Endodermal cell (in vitro differentiated cells): ENCODE data around the gene MCEE. TPM values are rescaled to one million over a fixed set of nuclear protein-coding genes. Genes with fewer than 3 reads are reported as not detected.

Experiments used
- DNase-seq: peaks from one replicate; pipeline ENCODE4 v3.0.0-alpha.2; 2017
- H3K27ac ChIP-seq: 2 replicates; pipeline ENCODE4 v1.5.1; 2013; ENCODE audit warnings: mild to moderate bottlenecking, low read depth, low read length, moderate library complexity
- H3K27me3 ChIP-seq: 2 replicates; pipeline ENCODE4 v1.6.1; 2013; ENCODE audit warnings: mild to moderate bottlenecking, low read length, moderate library complexity; ENCODE audit not compliant: insufficient read depth, control insufficient read depth, poor library complexity, severe bottlenecking
- H3K36me3 ChIP-seq: 2 replicates; pipeline ENCODE4 v1.7.0; 2013; ENCODE audit warnings: mild to moderate bottlenecking, low read length, moderate library complexity; ENCODE audit not compliant: control insufficient read depth, insufficient read depth
- H3K4me1 ChIP-seq: one replicate; pipeline ENCODE4 v1.7.0; 2013; ENCODE audit warnings: low read length; ENCODE audit not compliant: control insufficient read depth, insufficient read depth
- H3K4me3 ChIP-seq: 2 replicates; pipeline ENCODE4 v1.5.1; 2013; ENCODE audit warnings: mild to moderate bottlenecking, low read length, moderate library complexity
- H3K9ac ChIP-seq: 2 replicates; pipeline ENCODE4 v1.6.1; 2013; ENCODE audit warnings: mild to moderate bottlenecking, low read length, moderate library complexity; ENCODE audit not compliant: poor library complexity, severe bottlenecking; ENCODE audit errors: extremely low read depth
- H3K9me3 ChIP-seq: 2 replicates; pipeline ENCODE4 v1.6.1; 2013; ENCODE audit warnings: mild to moderate bottlenecking, low read length, moderate library complexity; ENCODE audit not compliant: control insufficient read depth
- H3K27ac Mint-ChIP-seq: 2 replicates; pipeline ENCODE4 v1.8.0; 2020; ENCODE audit warnings: mixed read lengths
- H3K27me3 Mint-ChIP-seq: 2 replicates; pipeline ENCODE4 v1.8.0; 2021; ENCODE audit warnings: mild to moderate bottlenecking, mixed read lengths; ENCODE audit not compliant: insufficient read depth
- H3K36me3 Mint-ChIP-seq: 2 replicates; pipeline ENCODE4 v1.8.0; 2020; ENCODE audit warnings: low read depth, mixed read lengths
- H3K4me1 Mint-ChIP-seq: 2 replicates; pipeline ENCODE4 v1.8.0; 2020; ENCODE audit warnings: mixed read lengths
- H3K4me3 Mint-ChIP-seq: 2 replicates; pipeline ENCODE4 v1.8.0; 2020; ENCODE audit warnings: mild to moderate bottlenecking, moderate library complexity, mixed read lengths
- H3K9me3 Mint-ChIP-seq: 2 replicates; pipeline ENCODE4 v1.8.0; 2020; ENCODE audit warnings: mild to moderate bottlenecking, mixed read lengths
- WGBS, 2 experiments: methylation state at CpG; one replicate each; pipeline versions ENCODE4 v1.1.5 to v1.1.7; 2013; ENCODE audit warnings: missing lambda C conversion rate in 2 of 2, mixed read lengths in 1 of 2; ENCODE audit not compliant: insufficient coverage in 1 of 2, insufficient read length in 1 of 2; 5-methylcytosine and 5-hydroxymethylcytosine counted together
- total RNA-seq, 2 donors: library from RNA; stranded (reverse); fragmentation: NEBNext Ultra II Directional in 1 of 2; extraction: Animal tissue kit (Norgen Biotek cat#: 25700) in 1 of 2; gene quantifications; 2 replicates in 1 of 2; 3 replicates in 1 of 2; pipeline ENCODE4 v1.2.1, GENCODE V29; 2021
- TF ChIP-seq, protein P1 (sequence below): fragments of 200-600 bp; sonication (generic); conservative IDR thresholded peaks from 2 replicates; pipeline ENCODE4 v1.5.0; 2021; ENCODE audit warnings: antibody characterized with exemption, mild to moderate bottlenecking

The MCEE gene
- total RNA-seq, 2 donors from 2014 or later: 10.9 to 17.6 TPM

GRCh38 chr2:71070294-71071093 lies 59.5 kb downstream of the MCEE start:
- no peaks in the 10 kb centered on the region for H3K27me3 Mint-ChIP-seq
- Histone ChIP-seq H3K27ac (no peak overlapping the region), H3K9me3 (no peaks in the 10 kb centered on the region), H3K27me3 (no peaks in the 10 kb centered on the region), H3K9ac (no peak overlapping the region), H3K36me3 (peaks cover 48% of the 10 kb centered on the region), H3K4me1 (peaks cover 4% of the 10 kb centered on the region), H3K4me3 (peak overlapping the region; percentile 99)
- no peak overlapping the region for H3K27ac Mint-ChIP-seq
- WGBS, 2 experiments: 75 to 92% methylated on average over 4 to 10 of the region's 10 CpGs
- peaks cover 19% of the 10 kb centered on the region for H3K36me3 Mint-ChIP-seq
- TF ChIP-seq, protein P1, sequence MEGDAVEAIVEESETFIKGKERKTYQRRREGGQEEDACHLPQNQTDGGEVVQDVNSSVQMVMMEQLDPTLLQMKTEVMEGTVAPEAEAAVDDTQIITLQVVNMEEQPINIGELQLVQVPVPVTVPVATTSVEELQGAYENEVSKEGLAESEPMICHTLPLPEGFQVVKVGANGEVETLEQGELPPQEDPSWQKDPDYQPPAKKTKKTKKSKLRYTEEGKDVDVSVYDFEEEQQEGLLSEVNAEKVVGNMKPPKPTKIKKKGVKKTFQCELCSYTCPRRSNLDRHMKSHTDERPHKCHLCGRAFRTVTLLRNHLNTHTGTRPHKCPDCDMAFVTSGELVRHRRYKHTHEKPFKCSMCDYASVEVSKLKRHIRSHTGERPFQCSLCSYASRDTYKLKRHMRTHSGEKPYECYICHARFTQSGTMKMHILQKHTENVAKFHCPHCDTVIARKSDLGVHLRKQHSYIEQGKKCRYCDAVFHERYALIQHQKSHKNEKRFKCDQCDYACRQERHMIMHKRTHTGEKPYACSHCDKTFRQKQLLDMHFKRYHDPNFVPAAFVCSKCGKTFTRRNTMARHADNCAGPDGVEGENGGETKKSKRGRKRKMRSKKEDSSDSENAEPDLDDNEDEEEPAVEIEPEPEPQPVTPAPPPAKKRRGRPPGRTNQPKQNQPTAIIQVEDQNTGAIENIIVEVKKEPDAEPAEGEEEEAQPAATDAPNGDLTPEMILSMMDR: peak; percentile 71
- no peaks in the 10 kb centered on the region for H3K9me3 Mint-ChIP-seq
- peaks cover 14% of the 10 kb centered on the region for H3K4me1 Mint-ChIP-seq
- DNase-seq: peak; percentile 78
- H3K4me3 Mint-ChIP-seq: peak overlapping the region; percentile 27

DNA sequence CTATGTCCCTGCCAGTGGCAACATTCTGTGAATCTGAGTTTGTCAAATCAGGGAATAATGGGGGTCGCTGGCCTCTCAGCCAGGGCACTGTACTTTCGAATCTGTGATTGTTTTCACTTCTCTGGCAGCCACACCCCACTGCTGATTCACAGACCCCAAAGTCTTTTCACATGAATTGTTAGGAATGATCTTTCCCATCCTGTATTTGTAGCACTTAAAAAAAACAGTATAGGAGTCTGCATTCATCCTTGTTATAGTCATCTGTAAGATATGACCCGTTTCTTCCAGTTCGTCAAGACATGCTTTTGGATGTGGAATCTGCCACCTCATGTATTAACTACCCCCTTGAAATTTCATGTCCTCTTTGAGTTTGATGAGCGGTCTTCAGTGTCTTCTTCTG lies 60.7 kb downstream of the MCEE start:
- Mint-ChIP-seq H3K4me3 (peak overlapping the region; percentile 87), H3K36me3 (peaks cover 18% of the 10 kb centered on the region), H3K9me3 (no peaks in the 10 kb centered on the region), H3K27me3 (no peaks in the 10 kb centered on the region), H3K27ac (no peak overlapping the region), H3K4me1 (peaks cover 20% of the 10 kb centered on the region)
- peak overlapping the region; percentile 63 for H3K9ac ChIP-seq
- WGBS, 2 experiments: 59 to 92% methylated on average over 3 to 5 of the region's 5 CpGs
- TF ChIP-seq, protein P1: no peak
- H3K4me1 ChIP-seq: peaks cover 7% of the 10 kb centered on the region
- DNase-seq: no peak
- H3K36me3 ChIP-seq: peaks cover 38% of the 10 kb centered on the region
- H3K9me3 ChIP-seq: no peaks in the 10 kb centered on the region
- H3K4me3 ChIP-seq: peak overlapping the region; percentile 99
- no peak overlapping the region for H3K27ac ChIP-seq
- H3K27me3 ChIP-seq: no peaks in the 10 kb centered on the region

GRCh38 chr2:71068218-71069035 lies 61.6 kb downstream of the MCEE start, which contains the start of gene NAGK:
Gene NAGK, plus strand, starts transcription at chr2:71068648. Its CDS starts 36 bp downstream, at chr2:71068684.
- TF ChIP-seq, protein P1: no peak
- Mint-ChIP-seq H3K4me1 (peaks cover 20% of the 10 kb centered on the region), H3K4me3 (peak within 1 kb of the TSS; percentile 87), H3K27ac (peak within 1 kb of the TSS; percentile 98), H3K27me3 (no peaks in the 10 kb centered on the region), H3K9me3 (no peaks in the 10 kb centered on the region), H3K36me3 (peaks cover 8% of the 10 kb centered on the region)
- no peaks in the 10 kb centered on the region for H3K27me3 ChIP-seq
- H3K4me3 ChIP-seq: peak within 1 kb of the TSS; percentile 99
- peaks cover 29% of the 10 kb centered on the region for H3K36me3 ChIP-seq
- H3K9me3 ChIP-seq: no peaks in the 10 kb centered on the region
- peak within 1 kb of the TSS; percentile 25 for H3K27ac ChIP-seq
- H3K9ac ChIP-seq: peak within 1 kb of the TSS; percentile 63
- peaks cover 7% of the 10 kb centered on the region for H3K4me1 ChIP-seq
- 0 to 1% methylated on average over 23 to 66 of the region's 66 CpGs for WGBS, 2 experiments
- peak; percentile 99 for DNase-seq
